ENCODE data around the gene GATA6. TPM values are rescaled to one million over a fixed set of nuclear protein-coding genes. Genes with fewer than 3 reads are reported as not detected.
"Not testable (repeated sequence)": the region's sequence is repeated elsewhere in the genome, so short reads cannot be mapped to it uniquely, and the experiment has no call there.

Gene GATA6
- total RNA-seq, 1 donor from 2014 or later = 0.16 TPM

- no peak for DNase-seq
Observed at GRCh38 chr18:22207021-22207758, 37.8 kb downstream of the GATA6 start.

DNA sequence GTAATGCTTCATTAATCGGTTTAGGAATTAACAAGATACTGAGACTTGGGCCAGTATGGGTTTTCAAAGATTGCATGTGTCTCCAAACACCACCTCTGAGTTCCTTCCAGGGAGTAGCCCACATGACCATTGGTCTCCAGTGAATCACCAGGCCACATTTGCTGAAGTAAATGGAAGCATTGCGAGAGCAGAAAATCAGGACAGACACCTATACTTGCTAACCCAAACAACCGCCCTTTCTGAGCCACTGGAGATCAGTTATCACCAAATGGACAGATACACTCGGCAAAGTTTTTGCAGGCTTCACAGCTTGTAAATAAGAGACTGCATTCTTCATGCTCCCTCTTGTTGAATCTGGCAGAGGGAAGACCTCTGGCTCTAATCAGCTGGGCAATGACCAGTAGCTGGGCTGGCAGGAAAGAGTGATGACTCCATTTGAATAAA, 40.9 kb downstream of the GATA6 start:
- DNase-seq = no peak

DNA sequence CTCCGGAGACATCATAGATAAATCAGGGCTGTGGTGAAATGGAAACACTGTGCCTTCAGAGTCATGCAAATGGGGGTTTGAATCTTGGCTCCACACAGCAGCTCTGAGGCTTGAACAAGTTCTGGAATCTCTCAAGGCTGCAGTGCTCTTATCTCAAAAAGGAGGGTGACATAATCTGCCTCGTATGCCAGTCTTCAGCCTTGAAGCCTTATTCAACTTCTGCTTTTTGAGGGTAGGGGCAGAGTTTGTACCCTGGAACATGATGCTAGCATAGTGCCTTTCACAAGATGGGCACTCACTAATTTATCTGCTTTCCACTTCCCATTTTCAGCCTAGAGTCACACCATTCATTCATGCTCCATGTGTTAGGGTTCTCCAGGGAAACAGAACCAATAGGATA, 42.3 kb downstream of the GATA6 start:
- no peak for DNase-seq

DNA sequence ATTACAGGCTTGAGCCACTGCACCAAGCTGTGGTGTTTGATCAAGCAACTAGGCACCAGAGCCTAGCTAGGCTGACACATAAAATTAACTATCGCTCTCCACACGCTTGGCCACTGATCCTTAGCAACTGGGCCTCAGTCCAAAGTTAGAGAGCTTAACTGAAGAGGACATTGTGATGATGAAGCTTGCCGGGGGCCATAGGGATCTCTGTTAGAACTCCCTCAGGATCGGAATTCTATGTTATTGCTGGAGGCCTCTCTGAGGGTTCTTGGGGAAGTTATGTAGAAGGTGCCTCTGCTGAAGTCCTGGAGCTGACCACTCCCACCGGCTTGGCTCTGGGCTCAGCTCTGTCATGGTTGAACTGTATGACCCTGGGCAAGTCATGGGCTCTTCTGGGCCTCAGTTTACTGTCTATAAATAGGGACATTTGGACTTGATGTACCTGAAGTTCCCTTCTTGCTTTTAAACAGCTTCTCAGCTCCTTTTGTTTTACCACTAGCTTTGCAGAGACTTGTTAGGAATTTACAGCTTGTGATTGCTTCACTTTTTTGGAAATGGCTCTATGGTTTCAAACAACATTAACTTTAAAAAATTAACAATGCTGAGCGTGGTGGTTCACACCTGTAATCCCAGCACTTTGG, 44.1 kb downstream of the GATA6 start:
- DNase-seq = no peak

DNA sequence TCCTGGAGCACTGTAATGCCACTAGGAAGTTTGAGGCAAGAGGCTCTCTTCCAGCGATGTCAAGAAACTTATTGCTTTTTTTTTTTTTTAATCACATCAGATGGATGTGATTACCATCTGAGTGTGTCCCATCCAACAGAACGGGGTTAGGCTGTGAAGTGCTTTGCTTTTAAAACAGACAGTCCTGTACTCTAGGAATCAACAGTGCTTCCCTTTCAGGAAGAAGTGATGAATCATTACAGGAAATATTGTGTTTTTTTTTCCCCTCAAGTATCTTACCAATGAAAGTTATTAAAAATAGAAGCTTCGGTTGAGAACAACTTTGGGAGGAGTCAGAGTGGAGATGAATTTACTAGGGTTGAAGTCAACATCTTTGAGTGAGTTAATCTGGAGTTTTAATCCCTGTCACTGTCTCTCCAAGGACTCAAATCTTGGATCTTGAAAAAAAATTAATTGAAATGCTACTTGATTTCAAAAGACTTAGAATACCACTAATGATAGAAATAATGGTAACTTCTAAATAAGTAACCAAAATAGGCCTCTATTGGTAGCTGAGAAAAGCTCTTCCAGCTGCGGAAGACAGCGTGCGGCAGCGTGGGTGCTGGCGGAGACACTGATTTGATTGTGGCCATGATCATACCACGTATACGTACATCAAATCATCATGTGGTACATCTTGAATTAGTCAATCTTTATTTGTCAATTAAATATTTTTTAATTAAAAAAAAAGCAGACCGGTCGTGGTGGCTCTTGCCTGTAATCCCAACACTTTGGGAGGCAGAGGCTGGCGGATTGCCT, 45.5 kb downstream of the GATA6 start:
- no peak for DNase-seq

DNA sequence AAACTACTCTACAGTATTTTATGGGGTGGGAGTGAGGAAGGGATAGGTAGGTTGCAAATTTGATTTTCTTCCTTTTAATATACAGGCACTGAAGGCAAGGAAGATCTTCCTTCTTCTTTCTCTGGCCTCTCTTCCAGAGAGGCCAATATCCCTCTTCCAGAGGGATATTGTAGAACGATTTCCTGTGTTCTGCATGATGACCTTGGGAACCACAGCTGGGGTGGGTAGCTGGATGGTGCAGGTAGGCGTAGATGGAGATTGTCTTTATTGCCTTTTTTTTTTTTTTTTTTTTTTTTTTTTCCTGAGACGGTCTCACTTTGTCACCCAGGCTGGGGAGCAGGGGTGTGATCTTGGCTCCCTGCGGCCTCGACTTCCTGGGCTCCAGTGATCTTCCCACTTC, 49.4 kb downstream of the GATA6 start:
- no peak for DNase-seq

DNA sequence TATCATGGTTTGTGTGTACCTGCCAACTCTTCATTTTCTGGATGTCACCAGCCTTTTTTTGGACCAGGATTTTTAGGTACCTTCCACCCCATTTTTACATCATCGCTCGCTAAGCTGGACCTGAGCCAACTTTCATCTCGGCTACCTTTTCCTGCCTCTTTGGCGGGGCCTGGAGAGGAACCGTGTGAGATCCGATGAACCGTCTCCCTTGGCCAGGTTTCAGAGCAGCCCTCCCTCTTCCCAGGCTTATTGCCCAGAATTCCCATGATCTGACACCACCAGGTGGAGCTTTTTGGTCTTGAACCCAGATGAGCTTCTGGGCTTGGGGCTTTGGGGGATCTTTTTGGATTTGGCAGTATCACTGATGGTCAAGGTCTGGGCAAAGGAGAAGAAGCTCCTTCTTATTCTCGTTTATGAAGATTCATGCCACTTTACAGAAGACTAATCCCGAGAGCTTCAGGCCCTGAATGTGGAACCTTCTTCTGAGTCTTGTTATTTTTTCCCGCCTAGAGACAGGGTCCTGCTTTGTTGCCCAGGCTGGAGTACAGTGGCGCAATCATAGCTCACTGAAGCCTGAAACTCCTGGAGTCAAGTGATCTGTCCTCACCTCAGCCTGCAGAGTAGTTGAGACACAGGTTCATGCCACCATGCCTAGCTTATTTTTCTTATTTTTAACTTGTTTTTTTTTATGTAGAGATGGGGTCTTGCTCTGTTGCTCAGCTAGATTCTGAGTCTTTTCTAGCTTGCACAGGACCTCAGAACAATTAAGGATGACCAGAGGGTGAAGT, 50.4 kb downstream of the GATA6 start:
- DNase-seq = no peak

- DNase-seq = not testable (repeated sequence)
Observed at GRCh38 chr18:22220585-22220984, 51.2 kb downstream of the GATA6 start.

- DNase-seq = no peak
Observed at GRCh38 chr18:22221350-22221749, 52.0 kb downstream of the GATA6 start.

DNA sequence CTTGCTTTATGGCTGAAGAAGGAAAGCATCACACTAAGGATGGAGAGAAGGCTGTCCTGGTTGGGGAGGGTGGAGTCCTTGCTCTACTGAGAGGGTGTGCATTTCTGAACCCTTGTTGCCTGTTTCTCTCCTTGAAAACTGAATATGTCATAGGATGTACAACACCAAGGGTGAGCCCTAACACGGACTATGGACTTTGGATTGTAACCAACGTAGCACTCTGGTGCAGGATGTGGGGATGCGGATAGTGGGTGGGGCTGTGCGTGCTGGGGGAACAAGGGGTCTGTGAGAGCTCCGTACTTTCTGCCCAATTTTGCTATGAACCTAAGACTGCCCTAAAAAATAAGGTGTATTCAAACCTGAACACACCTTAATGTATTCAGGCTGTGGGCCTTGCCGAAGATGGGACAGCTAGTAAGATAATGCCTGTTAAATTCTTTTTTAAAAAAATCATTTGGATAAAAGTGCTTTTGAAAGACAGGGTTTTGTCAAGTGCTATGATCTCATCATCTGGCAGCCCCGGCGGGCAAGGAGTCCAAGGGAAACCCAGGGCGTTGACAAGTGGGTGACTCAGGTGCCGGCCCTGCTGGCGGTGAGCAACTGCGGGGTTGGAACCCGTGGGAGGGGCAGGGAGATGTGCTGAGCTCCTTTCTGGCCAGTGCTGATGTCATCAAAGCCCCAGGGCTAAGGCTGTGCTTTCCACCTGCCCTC, 54.0 kb downstream of the GATA6 start:
- DNase-seq = no peak

GRCh38 chr18:22223965-22224322, 54.6 kb downstream of the GATA6 start:
- no peak for DNase-seq

DNA sequence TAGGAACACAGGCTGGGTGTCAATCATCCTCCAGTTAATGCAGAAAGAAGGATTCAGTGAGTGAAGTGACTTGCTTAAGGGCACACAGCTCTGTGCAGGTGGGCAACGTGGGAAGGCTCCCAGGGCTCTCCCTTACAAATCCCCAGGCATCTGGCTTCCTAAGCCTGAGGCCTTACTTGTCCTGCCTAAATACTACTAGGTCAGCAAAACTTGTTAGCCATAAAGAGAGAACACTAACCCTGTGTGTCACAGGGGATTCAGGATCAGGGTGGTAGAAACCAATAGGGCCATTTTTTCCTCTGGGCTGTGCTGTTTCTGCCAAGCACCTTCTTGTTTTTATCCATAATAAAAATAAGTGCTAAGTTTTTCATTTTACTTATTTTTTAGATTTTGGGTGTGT, 55.0 kb downstream of the GATA6 start:
- DNase-seq = no peak

GRCh38 chr18:22226801-22227200, 57.4 kb downstream of the GATA6 start:
- no peak for DNase-seq

GRCh38 chr18:22228976-22229375, 59.6 kb downstream of the GATA6 start:
- DNase-seq = no peak

GRCh38 chr18:22229456-22230124, 60.2 kb downstream of the GATA6 start:
- DNase-seq = no peak

DNA sequence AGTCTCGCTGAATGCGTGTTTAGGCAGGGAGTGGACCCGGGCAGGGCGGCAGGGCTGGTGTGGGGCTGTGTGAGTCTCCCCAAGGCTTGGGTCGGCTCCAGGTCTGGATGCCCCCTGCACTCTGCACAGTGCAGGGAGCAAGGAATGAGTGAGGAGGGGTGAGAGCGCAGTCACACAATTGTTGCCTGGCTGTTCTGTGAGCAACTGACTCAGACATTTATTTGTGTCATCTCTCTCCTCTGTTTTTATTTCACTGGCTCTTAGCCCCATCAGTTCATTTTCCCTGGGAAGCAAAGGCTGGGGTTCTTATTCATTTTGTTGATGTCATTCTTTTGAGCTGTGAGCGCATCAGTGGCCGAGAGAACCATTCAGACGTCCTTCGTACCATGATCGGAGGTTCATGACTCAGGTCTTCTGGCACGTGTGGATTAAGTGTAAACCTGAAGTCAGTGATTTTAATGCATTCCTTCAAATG, 61.1 kb downstream of the GATA6 start:
- no peak for DNase-seq

GRCh38 chr18:22233266-22233665, 63.9 kb downstream of the GATA6 start:
- no peak for DNase-seq

GRCh38 chr18:22238036-22238435, 68.6 kb downstream of the GATA6 start:
- DNase-seq = no peak

DNA sequence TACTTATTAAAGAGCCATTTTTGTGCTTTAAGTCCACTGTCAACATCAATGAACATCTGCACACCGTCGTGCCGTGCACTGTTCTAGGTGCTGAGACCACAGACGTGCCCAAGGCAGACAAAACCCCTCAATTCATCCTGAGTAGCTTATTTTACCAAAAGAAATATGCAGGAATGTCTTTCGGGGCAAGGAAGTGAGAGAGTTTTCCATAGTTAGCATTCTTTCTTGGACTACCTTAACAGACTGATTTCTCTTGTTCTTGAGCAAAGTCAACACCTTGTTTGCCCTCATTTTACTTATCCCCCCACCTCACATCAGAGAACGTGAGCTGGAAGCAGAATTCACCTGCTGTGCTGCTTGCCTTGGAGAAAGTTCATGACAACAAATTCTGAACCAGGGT, 69.3 kb downstream of the GATA6 start:
- DNase-seq = no peak

DNA sequence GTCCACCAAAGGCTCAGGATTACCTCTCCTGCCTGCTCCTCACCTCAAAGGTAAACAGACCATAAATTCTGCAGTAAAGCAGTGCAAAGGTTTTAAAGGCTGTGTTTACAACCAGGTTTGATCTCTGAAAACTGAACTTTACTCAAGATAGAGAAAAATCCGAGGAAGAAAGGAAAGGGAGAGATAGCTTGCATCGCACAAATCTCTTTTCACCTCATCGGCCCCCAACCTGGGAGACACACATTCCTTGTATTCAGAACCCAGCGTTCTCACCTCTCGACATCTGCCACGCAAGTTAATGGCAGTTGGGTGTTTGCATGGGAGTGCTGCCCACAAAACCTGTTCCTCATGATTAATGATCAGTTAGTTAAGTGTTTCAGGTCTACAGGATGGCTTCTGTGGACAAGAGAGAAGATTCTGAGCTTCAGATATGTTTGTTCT, 72.6 kb downstream of the GATA6 start:
- no peak for DNase-seq

DNA sequence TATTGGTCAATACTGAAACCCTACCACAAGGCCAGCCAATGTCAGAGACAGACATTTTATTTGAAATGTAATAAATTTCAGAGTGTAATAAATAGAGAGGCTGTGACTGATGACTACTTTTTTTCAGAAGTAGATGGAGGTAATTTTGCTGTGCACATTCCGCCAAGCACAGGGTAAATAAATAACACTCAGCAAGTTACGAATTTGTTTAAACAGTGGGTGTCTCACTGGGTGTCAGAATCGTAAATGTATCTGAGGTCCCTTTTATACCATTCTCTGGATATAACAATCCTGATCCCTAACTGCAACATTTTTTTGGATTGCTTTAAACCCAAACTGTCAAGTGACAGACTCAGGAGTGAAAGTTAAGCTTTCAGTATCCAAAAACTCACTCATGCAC, 74.1 kb downstream of the GATA6 start:
- no peak for DNase-seq
